Body of pancreas (tissue), 4 donors: Measurements from ENCODE around the gene CSKMT.

ENCODE experiments used
- CTCF ChIP-seq, 7 experiments: fragments of 450-650 bp in 4 of 7; fragments of 200-600 bp in 3 of 7; sonication (generic) in 3 of 7; IDR thresholded peaks; one replicate each; pipeline ENCODE4 v1.5.1; 2016 to 2019; ENCODE audit warnings: antibody characterized with exemption in 7 of 7
- POLR2A ChIP-seq, 3 donors: fragments of 450-650 bp; IDR thresholded peaks; one replicate each; pipeline ENCODE4 v1.6.1; 2016; ENCODE audit warnings: antibody characterized with exemption in 3 of 3, mild to moderate bottlenecking in 2 of 3

GRCh38 chr11:62665599-62666258 lies 617 bp downstream of the CSKMT start:
- no peak for TF ChIP-seq CTCF (IDR thresholded peaks at IDR 0.05)
- TF ChIP-seq POLR2A (IDR thresholded peaks at IDR 0.05), result no peak
